GM19025 (cell line): ENCODE measurements around the gene KRTCAP2.
A peak's percentile ranks its signal among the peaks of the same experiment; 100 is the strongest.
"Not testable (repeated sequence)": the region's sequence is repeated elsewhere in the genome, so short reads cannot be mapped to it uniquely, and the experiment has no call there.

ENCODE experiments used
- ATAC-seq: cut with Tn5 transposase; IDR thresholded peaks from one replicate; pipeline ENCODE4 v1.9.1; 2021; ENCODE audit warnings: mild to moderate bottlenecking, low read depth, moderate library complexity; ENCODE audit not compliant: unreplicated experiment

Gene KRTCAP2

DNA sequence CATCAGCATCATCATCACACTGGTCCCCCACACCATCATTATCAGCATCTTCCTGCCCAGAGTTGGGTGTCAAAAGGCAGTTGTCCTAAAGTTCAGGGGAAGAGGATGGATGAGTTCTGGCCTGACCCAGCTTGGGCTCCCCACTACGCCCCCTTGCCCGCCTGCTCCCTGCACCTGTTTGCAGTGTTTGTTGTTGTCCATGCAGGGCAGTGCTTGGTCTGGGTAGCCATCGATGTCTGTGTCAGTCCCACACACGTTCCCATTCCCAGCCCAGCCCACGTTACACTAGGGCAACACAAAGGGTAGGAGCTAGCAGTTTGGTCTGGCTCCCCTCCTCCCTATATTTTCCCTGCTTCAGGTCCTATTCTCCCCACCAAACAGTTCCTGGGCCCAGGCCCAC, 27.8 kb upstream of the KRTCAP2 start:
- no peak for ATAC-seq

DNA sequence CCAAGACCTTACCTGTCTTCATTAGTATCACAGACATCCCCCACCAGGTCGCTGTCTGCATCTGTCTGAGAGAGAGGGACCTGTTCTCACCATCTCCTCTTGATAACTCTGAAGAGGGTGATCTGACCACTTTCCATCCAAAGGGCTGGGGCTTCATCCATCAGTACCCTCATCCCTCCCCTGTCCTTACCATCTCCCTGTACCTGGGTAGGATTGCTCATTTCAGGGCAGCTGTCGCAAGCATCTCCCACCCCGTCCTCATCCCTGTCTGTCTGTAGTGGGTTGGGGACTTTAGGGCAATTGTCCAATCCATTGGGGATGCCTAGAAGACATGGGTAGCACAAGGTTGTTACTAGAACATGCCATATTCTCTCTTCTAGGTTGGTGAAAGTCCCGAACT, 26.7 kb upstream of the KRTCAP2 start:
- ATAC-seq = no peak

DNA sequence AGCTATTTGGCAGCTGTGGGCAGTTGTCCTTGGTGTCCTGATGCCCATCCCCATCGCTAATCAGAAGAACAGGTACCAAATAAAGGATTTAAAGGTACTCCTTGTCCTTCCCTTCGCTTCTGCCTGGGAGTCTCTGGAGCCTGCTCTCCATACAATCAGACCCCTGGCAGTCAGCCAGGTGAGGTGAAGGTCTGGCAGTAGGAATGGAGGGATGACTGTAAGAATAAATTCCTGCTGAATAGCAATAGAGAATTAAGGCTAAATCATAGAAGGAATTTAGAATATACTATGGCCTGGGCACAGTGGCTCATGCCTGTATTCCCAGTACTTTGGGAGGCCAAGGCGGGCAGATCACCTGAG, 25.4 kb upstream of the KRTCAP2 start:
- ATAC-seq = no peak

DNA sequence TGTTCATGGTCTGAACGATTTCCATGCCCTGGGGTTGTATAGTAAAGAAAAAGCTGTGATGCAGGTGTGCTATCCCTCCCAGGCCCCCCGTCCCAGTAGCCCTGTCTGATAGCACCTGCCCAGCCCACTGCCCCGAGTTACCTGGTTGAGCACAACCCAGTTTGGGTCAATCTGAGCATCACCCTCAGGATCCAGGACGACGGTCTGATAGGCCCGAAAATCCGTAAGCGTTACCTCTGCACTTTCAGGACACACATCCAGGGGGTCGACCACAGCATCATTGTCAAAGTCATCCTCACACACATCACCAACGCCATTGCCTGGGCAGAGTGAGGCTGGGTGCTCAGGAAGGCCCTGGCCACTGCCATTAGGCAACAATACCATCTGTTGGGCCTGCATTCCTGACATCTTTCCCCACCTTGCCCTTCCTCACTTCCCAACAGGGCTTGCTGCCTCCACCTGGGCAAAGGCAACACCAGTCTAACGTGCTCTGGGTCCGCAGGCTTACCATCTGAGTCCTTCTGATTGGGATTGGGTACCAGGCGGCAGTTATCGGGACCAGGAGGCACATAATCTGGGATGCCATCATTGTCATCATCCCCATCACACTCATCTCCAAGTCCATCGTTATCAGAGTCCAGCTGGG, 24.9 kb upstream of the KRTCAP2 start:
- ATAC-seq = no peak

DNA sequence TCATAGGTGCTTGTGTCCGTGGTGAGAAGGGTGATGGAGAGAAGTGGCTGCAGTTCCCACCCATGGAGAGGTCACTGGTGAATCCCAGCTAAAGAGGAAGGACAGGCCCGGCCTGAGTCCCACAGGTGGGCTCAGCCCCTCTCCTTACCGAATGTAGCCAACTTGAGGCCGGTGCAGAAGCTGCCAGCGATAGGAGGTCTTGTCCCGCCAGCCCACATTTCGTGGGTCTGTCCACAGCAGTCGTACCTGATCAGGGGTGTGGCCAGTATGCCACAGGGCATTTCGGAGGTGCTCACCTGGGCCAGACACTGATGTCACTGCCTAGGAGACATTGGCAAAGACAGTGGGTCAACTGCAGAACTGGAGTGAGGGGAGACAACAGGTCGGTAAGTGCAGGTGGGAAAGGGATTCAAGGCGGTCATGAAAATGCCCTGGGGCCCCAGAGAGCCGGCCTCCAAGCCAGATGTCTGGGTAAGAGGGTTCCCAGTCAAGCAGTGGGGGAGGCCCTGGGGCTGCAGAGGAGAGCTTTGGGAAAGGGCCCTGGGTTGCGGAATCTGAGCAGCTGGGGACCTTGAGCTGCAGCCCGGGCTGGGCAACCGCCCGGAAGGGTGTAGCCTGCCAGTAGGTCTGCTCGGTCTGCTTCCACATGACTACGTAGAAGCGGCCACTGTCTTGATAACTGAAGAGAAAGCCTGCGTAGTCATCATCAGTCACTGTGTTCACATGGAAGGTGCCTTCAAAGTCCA, 24.0 kb upstream of the KRTCAP2 start:
- no peak for ATAC-seq

DNA sequence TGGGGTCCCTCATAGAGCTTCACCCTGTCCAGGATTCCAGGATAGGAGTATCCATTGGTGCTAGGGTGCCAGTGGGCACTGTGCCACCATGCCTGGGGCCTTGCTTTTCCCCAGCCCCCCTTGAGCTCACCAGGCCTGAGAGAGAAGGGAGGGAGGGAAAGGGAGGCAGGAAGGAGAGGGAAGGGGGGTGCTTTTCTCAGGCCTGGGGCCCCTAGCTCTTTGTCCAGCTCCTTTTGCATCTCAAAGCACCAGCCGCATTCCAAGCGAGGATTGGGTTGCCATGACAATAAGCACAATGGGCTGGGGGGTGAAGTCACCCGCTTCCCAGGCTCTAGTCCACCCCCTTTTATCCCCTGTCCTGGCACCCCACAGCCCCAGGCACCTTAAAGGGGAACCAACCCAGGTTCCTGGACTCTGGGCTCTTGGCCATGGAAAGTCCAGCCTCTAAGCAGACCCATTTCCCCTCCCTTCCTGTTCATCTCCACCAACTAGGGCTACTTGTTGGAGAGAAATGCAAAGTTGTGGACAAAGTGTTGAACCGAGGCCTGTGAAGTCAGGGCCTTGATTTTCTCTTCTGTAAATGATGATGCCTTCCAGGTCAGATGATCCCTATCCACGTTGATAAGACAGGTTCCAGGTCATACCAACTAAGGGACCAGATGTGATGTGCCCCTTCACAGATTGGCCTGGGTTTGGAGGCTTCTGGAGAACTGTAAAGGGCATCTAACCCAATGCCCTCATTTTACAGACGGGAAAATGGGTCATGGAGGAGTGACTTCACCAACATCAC, 23.2 kb upstream of the KRTCAP2 start:
- ATAC-seq = no peak

DNA sequence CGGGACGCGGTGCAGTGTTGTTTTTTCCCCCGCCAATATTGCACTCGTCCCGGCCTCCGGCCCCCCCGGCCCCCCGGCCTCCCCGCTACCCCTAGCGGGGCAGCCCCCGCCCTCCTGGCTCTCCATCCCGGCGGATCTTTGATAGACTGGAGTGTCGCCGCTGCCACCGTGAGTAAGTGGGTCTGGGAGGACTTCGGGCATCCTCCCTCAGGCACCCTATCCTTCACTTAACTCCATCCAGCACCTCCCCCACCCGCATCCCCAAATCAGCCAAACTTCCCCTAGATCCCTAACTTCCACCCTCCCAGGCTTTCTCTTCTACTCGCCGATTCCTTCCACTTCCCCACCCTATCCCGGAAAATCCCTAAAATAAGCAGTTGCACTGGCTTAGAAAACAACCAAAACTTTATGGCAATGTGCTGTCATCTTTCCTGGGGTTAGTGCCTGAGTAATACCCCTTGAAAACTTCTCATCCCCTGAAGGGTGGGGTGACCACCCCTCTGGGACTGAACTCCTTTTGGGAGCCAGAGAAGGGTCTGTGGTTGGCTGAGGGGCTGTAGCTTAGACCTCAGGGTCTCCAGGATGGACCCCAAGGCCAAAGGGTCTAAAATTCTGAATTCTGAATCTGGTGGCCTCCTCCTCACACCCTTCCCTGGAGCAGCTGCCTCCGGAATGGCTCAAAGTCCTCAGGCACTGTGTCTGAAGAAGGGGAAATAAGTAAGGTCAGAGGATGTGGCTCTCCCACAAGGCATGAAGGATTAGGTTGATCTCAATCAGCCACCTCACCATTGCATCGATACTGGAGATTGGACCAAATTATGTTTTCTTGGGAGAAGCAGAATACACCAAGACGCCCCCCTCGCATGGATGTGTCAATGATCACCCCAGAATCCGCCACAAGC, 22.3 kb upstream of the KRTCAP2 start:
- no peak for ATAC-seq

GRCh38 chr1:155193991-155194240, 20.8 kb upstream of the KRTCAP2 start:
- ATAC-seq = not testable (repeated sequence)

GRCh38 chr1:155193275-155193990, 20.3 kb upstream of the KRTCAP2 start:
- peak; percentile 80 for ATAC-seq

GRCh38 chr1:155192346-155193274, 19.5 kb upstream of the KRTCAP2 start:
- ATAC-seq = no peak

DNA sequence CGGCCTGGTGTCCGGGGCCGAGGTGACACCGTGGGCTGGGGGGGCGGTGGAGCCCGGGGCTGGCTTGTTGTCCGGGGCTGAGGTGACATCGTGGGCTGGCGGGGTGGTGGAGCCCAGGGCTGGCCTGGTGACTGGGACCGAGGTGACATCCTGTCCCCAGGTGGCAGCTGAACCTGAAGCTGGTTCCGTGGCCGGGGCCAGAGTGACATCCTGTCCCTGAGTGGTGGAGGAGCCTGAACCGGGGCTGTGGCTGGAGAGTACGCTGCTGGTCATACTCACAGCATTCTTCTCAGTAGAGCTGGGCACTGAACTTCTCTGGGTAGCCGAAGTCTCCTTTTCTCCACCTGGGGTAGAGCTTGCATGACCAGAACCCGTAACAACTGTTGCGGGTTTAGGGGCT, 18.8 kb upstream of the KRTCAP2 start:
- ATAC-seq = no peak

GRCh38 chr1:155189926-155190325, 16.8 kb upstream of the KRTCAP2 start:
- not testable (repeated sequence) for ATAC-seq

DNA sequence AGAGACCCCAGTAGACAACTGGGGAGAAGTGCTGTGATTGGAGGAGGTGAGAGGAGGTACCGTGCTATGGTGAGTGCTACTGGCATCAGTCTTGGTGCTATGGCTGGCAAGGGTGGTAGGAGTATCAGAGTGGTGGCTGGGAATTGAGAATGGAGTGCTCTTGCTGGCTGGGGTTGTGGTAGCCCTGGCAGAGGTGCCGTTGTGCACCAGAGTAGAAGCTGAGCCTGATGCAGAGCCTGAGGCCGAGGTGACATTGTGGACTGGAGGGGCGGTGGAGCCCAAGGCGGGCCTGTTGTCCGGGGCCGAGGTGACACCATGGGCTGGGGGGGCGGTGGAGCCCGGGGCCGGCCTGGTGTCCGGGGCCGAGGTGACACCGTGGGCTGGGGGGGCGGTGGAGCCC, 15.2 kb upstream of the KRTCAP2 start:
- ATAC-seq = no peak

DNA sequence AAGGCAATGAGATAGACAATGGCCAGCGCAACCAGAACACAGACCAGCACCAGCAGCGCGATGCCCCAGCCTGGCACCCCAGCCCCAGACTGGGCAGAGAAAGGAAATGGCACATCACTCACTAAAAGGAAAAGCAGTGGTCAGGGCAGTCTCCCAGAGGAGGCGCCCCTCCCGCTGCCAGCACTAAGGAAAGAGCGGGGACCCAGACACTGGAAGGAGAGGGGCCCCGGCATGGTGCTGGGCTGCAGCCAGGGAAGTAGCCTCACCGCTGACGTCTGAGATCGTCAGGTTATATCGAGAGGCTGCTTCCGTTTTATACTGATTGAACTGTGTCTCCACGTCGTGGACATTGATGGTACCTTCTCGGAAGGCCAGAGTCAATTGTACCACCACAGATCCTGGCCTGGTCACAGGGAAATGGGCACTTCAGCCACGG, 14.4 kb upstream of the KRTCAP2 start:
- no peak for ATAC-seq

- ATAC-seq = no peak
These were observed 13.8 kb upstream of the KRTCAP2 start for GRCh38 chr1:155186794-155187455.

GRCh38 chr1:155186067-155186793, 13.1 kb upstream of the KRTCAP2 start:
- ATAC-seq = no peak

DNA sequence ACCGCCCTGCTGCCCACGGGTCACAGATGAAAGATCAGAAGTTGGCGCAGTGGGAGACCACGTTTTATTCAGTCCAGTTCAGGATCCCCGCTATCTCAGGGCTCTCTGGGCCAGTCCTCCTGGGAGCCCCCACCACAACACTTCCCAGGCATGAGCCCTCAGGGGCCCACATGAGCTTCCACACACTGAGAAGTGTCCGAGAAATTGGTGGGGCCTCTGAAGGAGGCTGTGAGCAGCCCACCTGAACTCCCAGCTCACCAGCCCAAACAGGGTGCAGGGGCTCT, 12.6 kb upstream of the KRTCAP2 start:
- ATAC-seq = no peak
